GM18505 (cell line): ENCODE measurements around the gene TMEM263.
"Not testable (repeated sequence)": the region's sequence is repeated elsewhere in the genome, so short reads cannot be mapped to it uniquely, and the experiment has no call there.

ENCODE experiments used
- ATAC-seq: cut with Tn5 transposase; IDR thresholded peaks from one replicate; pipeline ENCODE4 v1.9.1; 2021; ENCODE audit not compliant: unreplicated experiment
- POLR2A ChIP-seq: IDR thresholded peaks from 4 replicates; pipeline ENCODE4 v1.6.1; 2011; ENCODE audit warnings: borderline replicate concordance; ENCODE audit not compliant: insufficient read depth, insufficient read length; ENCODE audit errors: extremely low read depth

The TMEM263 gene

GRCh38 chr12:106985479-106985878 lies 29.8 kb downstream of the TMEM263 start:
- no peak for ATAC-seq
- no peak for TF ChIP-seq POLR2A

DNA sequence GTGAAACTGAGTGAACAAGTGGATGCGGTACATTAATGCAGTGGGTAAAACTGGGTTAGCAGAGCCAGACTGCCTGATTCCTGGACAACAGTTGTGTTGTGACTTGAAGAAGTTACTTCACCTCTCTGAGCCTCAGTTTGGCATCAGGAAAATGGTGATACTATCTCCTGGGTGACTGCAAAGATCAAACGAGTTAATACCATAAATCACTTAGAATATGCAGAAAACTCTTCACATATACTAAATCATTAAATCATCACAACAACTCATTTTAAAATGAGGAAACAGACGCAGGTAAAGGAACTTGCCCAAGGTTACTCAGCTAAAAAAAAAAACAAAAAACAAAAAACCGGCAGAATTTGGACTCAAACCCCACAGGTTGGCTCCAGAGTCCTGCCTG lies 30.4 kb downstream of the TMEM263 start:
- no peak for ATAC-seq
- TF ChIP-seq POLR2A, result no peak

DNA sequence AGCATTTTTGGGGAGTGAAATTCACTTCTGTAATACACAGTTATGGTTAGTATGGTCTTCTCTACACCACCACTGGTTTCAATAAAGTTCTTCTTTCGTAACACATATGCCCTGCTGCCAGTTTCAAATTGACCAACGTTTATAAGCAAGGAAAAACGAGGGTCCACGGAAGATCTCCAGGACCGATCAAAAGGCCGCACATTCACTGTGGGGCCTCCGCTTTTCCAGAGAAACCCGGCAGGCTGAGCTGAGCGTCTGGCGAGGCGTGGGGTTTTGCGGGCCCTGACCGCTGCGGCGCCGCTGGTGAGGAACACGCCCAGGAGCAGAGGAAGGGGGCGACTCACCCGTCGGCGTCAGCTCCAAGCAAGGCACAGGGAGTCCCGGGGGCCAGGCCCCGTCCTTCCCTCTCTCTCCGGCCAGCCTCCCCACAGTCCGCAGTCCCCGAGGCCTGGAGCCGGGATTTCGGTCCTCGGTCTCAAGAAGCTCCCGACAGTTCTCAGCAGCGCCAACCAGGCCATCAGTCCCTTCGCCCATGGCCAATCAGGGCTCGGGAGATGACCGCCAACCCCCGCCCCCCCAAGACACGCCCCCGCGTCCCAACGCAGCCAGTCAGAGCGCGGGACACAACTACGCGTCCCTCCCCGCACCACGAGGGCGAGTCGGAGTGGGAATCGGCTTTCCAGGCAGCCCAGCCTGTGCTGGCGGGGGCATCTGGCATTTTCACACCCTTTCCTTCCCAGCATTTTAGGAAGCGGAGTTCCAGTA lies 31.1 kb downstream of the TMEM263 start, which contains the start of gene MTERF2:
MTERF2 (minus strand) TSS at position 522 of the 765 bp plus-strand sequence. CDS start 8,432 bp downstream, outside the sequence.
- peak; percentile 93 for ATAC-seq
- peak; percentile 63 for TF ChIP-seq POLR2A

GRCh38 chr12:106987846-106988245 lies 32.1 kb downstream of the TMEM263 start:
- TF ChIP-seq POLR2A, result no peak
- ATAC-seq, result no peak

- TF ChIP-seq POLR2A, result no peak
- no peak for ATAC-seq
These were observed 39.0 kb downstream of the TMEM263 start for GRCh38 chr12:106994579-106995220.

- ATAC-seq, result not testable (repeated sequence)
These were observed 40.4 kb downstream of the TMEM263 start for GRCh38 chr12:106996102-106996501.

DNA sequence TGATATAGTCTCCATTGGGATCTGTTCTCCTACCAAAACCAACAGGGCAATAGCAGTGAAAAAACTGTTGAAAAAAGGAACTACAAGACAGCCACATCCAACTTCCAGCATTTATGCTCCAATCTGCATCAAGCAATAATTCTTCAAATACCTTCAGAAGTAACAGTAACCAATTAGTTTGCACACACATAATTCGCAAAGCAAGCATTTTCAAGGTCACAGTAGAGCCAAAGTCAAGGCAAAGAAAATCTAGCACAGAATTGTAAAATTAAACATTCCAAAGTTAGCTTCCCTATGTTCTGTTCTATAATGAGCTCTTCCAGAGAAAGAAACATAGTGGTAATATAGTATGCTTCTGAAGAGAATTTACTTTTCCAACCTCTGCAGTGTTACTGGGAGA lies 42.2 kb downstream of the TMEM263 start:
- no peak for TF ChIP-seq POLR2A
- no peak for ATAC-seq

GRCh38 chr12:106999446-106999845 lies 43.7 kb downstream of the TMEM263 start:
- no peak for TF ChIP-seq POLR2A
- no peak for ATAC-seq

DNA sequence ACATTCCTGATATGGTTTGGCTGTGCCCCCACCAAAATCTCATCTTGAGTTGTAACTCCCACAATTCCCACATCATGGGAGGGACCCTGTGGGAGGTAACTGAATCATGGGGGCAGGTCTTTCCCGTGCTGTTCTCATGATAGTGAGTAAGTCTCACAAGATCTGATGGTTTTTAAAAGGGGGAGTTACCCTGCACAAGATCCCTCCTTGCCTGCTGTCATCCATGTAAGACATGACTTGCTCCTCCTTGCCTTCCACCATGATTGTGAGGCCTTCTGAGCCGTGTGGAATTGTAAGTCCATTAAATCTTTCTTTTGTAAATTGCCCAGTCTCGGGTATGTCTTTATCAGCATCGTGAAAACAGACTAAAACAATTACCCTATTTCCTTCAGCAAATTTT lies 47.0 kb downstream of the TMEM263 start:
- not testable (repeated sequence) for ATAC-seq

- ATAC-seq, result no peak
- no peak for TF ChIP-seq POLR2A
These were observed 51.7 kb downstream of the TMEM263 start for GRCh38 chr12:107007411-107007810.

DNA sequence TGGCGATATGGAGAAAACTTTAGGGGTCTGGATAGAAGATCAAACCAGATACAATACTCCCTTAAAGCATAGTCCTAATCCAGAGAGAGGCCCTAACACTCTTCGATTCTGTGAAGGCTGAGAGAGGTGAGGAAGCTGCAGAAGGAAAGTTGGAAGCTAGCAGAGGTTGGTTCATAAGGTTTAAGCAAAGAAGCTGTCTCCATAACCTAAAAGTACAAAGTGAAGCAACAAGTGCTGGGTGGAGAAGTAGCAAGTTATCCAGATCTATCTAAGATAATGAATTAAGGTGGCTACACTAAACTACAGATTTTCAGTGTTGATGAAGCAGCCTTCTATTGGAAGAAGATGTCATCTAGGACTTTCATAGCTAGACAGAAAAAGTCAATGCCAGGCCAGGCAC lies 55.8 kb downstream of the TMEM263 start:
- no peak for ATAC-seq
- TF ChIP-seq POLR2A, result no peak

GRCh38 chr12:107012736-107013425 lies 57.2 kb downstream of the TMEM263 start:
- no peak for ATAC-seq

DNA sequence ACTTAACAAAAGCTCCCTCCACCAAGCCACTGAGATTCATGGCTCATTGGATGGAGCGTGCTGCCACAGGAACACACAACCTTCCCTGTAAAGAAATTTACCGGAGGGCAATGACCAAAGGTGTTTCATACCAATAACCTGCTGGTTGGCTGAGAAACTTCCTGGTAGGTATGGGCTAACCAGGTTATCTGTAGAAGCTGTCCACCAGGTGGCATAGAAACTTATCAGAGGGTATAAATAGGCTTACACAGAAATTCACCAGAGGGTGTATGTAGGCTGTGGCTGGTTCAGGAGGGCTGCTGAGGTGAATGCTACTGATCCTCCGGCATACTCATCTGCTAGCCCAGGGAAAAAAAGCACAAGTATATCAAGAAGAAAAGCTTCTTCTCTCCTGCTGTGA lies 58.3 kb downstream of the TMEM263 start:
- no peak for ATAC-seq
- TF ChIP-seq POLR2A, result no peak

More at GRCh38 chr12:107012736-107013425, 57.2 kb downstream of the TMEM263 start:
- TF ChIP-seq POLR2A, result no peak

DNA sequence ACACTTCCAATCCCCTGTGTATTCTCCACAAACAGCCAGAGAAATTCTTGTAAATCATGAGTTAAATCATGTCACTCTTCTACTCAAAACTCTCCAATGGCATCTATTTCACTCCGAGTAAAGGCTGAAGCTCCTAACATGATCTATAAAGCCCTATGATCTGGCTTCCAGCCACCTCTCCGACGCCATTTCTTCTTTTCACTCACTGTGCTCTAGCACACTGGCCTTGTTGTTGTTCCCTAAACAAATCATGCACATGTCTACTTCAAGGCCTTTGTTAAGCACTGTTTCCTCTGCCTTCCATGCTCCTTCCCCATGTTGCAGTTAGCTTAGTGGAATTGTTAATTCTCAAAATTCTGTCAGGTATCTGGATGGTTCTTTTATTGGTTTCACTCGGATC lies 61.3 kb downstream of the TMEM263 start:
- no peak for TF ChIP-seq POLR2A
- ATAC-seq, result no peak

DNA sequence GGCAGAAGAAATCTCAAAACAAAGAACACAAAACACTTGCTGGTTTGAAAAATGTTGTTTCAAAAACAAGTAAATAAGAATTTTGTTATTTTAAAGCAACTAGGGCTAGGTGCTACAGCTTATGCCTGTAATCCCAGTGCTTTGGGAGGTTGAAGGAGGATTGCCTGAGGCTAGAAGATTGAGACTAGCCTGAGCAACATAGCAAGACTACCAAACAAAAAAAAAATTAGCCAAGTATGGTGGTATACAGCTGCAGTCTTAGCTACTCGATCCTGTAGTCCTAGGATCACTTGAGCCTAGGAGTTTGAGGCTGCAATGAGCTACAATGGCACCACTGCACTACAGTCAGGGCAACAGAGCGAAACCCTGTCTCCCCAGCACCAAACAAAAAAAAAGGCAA lies 63.8 kb downstream of the TMEM263 start:
- no peak for TF ChIP-seq POLR2A

More for the DNA sequence above, 63.8 kb downstream of the TMEM263 start:
- ATAC-seq, result no peak
